HEK293 (cell line): Measurements from ENCODE around the gene ACADVL.

ENCODE experiments used
- CTCF ChIA-PET: fragments of 350-600 bp; formaldehyde crosslinking; extraction: SDS; loops from one replicate; lab custom pipeline; 2021; ENCODE audit warnings: antibody characterized with exemption; lab: Yijun Ruan, JAX
- POLR2A ChIA-PET: fragments of 300-600 bp; formaldehyde crosslinking; extraction: SDS; loops from one replicate; lab custom pipeline; 2020; ENCODE audit warnings: antibody characterized with exemption, inconsistent platforms; lab: Yijun Ruan, JAX
- H3K27ac ChIP-seq: fragments of 200-500 bp; sonication (Bioruptor generic); 2 replicates; pipeline ENCODE4 v1.5.1; 2014; ENCODE audit warnings: low read depth, low read length, control low read depth, inconsistent platforms; ENCODE audit errors: extremely low read depth
- H3K36me3 ChIP-seq, 2 experiments: fragments of 200-500 bp in 1 of 2; sonication (Bioruptor generic) in 1 of 2; 1 replicate in 1 of 2; 2 replicates in 1 of 2; pipeline ENCODE4 v1.5.1; 2014 to 2017; ENCODE audit warnings: inconsistent platforms in 2 of 2, low read length in 2 of 2; ENCODE audit not compliant: control insufficient read depth in 2 of 2, insufficient read depth in 1 of 2
- H3K4me1 ChIP-seq: fragments of 200-500 bp; sonication (Bioruptor generic); 2 replicates; pipeline ENCODE4 v1.5.1; 2014; ENCODE audit warnings: mild to moderate bottlenecking, low read length, inconsistent platforms; ENCODE audit not compliant: control insufficient read depth, insufficient read depth
- H3K4me3 ChIP-seq: 2 replicates; pipeline ENCODE4 v1.5.1; 2011; ENCODE audit warnings: low read depth, mild to moderate bottlenecking, control low read depth, low read length, moderate library complexity
- H3K9me3 ChIP-seq: fragments of 200-500 bp; sonication (Bioruptor generic); 2 replicates; pipeline ENCODE4 v1.5.1; 2014; ENCODE audit warnings: low read depth, low read length, inconsistent platforms; ENCODE audit not compliant: control insufficient read depth, insufficient read depth
- IKZF3 ChIP-seq: fragments of 450-650 bp; IDR thresholded peaks from 2 replicates; pipeline ENCODE4 v1.5.0; 2018; ENCODE audit warnings: missing biosample characterization, mild to moderate bottlenecking, missing genetic modification characterization, moderate library complexity
- KLF8 ChIP-seq: fragments of 450-650 bp; formaldehyde crosslinking; IDR thresholded peaks from 2 replicates; pipeline ENCODE4 v1.5.1; 2016; ENCODE audit warnings: missing biosample characterization, missing genetic modification characterization
- MYNN ChIP-seq: fragments of 450-650 bp; formaldehyde crosslinking; IDR thresholded peaks from 2 replicates; pipeline ENCODE4 v1.5.1; 2016; ENCODE audit warnings: missing biosample characterization, missing genetic modification characterization, borderline replicate concordance
- ZBTB7A ChIP-seq: fragments of 450-650 bp; formaldehyde crosslinking; IDR thresholded peaks from 2 replicates; pipeline ENCODE4 v1.5.1; 2016; ENCODE audit warnings: low read depth, missing biosample characterization, missing genetic modification characterization
- ZBTB8A ChIP-seq: fragments of 450-650 bp; formaldehyde crosslinking; IDR thresholded peaks from 2 replicates; pipeline ENCODE4 v1.5.1; 2016; ENCODE audit warnings: missing biosample characterization, missing genetic modification characterization
- ZIC2 ChIP-seq: fragments of 450-650 bp; formaldehyde crosslinking; IDR thresholded peaks from 2 replicates; pipeline ENCODE4 v1.5.1; 2016; ENCODE audit warnings: missing biosample characterization, missing genetic modification characterization
- ZNF132 ChIP-seq: fragments of 450-650 bp; formaldehyde crosslinking; IDR thresholded peaks from 2 replicates; pipeline ENCODE4 v1.5.1; 2017; ENCODE audit warnings: missing biosample characterization, missing genetic modification characterization, borderline replicate concordance
- ZNF133 ChIP-seq: fragments of 450-650 bp; formaldehyde crosslinking; IDR thresholded peaks from 2 replicates; pipeline ENCODE4 v1.5.1; 2016; ENCODE audit warnings: missing biosample characterization, missing genetic modification characterization
- ZNF146 ChIP-seq: fragments of 450-650 bp; formaldehyde crosslinking; IDR thresholded peaks from 2 replicates; pipeline ENCODE4 v1.5.1; 2016; ENCODE audit warnings: missing biosample characterization, missing genetic modification characterization
- ZNF350 ChIP-seq: fragments of 450-650 bp; formaldehyde crosslinking; IDR thresholded peaks from 2 replicates; pipeline ENCODE4 v1.5.0; 2017; ENCODE audit warnings: missing biosample characterization, mild to moderate bottlenecking, missing genetic modification characterization
- ZNF529 ChIP-seq: fragments of 450-650 bp; formaldehyde crosslinking; IDR thresholded peaks from 2 replicates; pipeline ENCODE4 v1.5.1; 2017; ENCODE audit warnings: missing genetic modification characterization, missing biosample characterization; ENCODE audit not compliant: insufficient replicate concordance
- ZNF555 ChIP-seq: fragments of 450-650 bp; formaldehyde crosslinking; conservative IDR thresholded peaks from 2 replicates; pipeline ENCODE4 v1.5.1; 2017; ENCODE audit warnings: missing biosample characterization, mild to moderate bottlenecking, missing genetic modification characterization, inconsistent platforms
- ZNF629 ChIP-seq: fragments of 450-650 bp; formaldehyde crosslinking; IDR thresholded peaks from 2 replicates; pipeline ENCODE4 v1.5.1; 2017; ENCODE audit warnings: missing biosample characterization, missing genetic modification characterization
- ZNF664 ChIP-seq: fragments of 450-650 bp; formaldehyde crosslinking; IDR thresholded peaks from 2 replicates; pipeline ENCODE4 v1.5.1; 2016; ENCODE audit warnings: missing biosample characterization, missing genetic modification characterization
- TF ChIP-seq, protein P1 (sequence below): fragments of 450-650 bp; formaldehyde crosslinking; optimal IDR thresholded peaks from 2 replicates; pipeline ENCODE3; 2016; ENCODE audit warnings: missing biosample characterization, mild to moderate bottlenecking, missing genetic modification characterization
- TF ChIP-seq, protein P2 (sequence below): fragments of 450-650 bp; formaldehyde crosslinking; IDR thresholded peaks from 2 replicates; pipeline ENCODE4 v1.5.1; 2017; ENCODE audit warnings: missing biosample characterization, missing genetic modification characterization
- TF ChIP-seq, protein P3 (sequence below): fragments of 450-650 bp; formaldehyde crosslinking; IDR thresholded peaks from 2 replicates; pipeline ENCODE4 v1.5.1; 2017; ENCODE audit warnings: missing biosample characterization, missing genetic modification characterization
- TF ChIP-seq, protein P4 (sequence below): fragments of 450-650 bp; formaldehyde crosslinking; IDR thresholded peaks from 2 replicates; pipeline ENCODE4; 2016; ENCODE audit warnings: missing biosample characterization, missing genetic modification characterization
- TF ChIP-seq, protein P5 (sequence below): fragments of 450-650 bp; formaldehyde crosslinking; IDR thresholded peaks from 2 replicates; pipeline ENCODE4 v1.5.1; 2016; ENCODE audit warnings: missing biosample characterization, missing genetic modification characterization
- TF ChIP-seq, protein P6 (sequence below): fragments of 450-650 bp; formaldehyde crosslinking; conservative IDR thresholded peaks from 2 replicates; pipeline ENCODE4 v1.5.1; 2016; ENCODE audit warnings: low read depth, missing biosample characterization, missing genetic modification characterization

The ACADVL gene

DNA sequence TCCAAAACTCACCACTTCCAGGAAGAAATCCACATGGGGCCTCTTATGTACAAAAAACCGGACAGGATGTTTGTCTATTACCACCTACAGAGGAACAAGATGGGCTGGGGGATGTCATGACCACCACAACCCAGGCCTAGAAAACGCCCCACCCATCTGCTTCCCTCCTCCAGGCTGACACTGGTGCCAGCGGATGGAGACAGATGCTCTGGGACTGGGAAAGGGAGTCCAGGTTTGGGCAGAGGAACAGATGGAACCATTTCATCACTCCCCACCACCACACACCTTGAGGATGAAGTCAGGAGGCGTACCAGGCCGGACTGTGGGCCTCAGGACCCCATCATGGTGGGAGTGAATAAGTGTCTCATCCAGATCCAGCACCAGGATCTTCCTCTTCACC lies 27.0 kb downstream of the ACADVL start:
- POLR2A ChIA-PET = no interaction called here
- H3K36me3 ChIP-seq = peaks cover 27 to 46% of the 10 kb centered on the region in 2 experiments
- peaks cover 14% of the 10 kb centered on the region for H3K4me1 ChIP-seq
- no peak overlapping the region for H3K4me3 ChIP-seq
- TF ChIP-seq ZNF133 (tag by site-specific recombination) (no peak), ZNF146 (no peak), ZNF350 (tag by site-specific recombination) (no peak), ZNF555 (tag by site-specific recombination) (no peak), MYNN (tag by site-specific recombination) (no peak), IKZF3 (tag by site-specific recombination) (no peak), ZNF664 (tag by site-specific recombination) (no peak)
- TF ChIP-seq, protein P1, sequence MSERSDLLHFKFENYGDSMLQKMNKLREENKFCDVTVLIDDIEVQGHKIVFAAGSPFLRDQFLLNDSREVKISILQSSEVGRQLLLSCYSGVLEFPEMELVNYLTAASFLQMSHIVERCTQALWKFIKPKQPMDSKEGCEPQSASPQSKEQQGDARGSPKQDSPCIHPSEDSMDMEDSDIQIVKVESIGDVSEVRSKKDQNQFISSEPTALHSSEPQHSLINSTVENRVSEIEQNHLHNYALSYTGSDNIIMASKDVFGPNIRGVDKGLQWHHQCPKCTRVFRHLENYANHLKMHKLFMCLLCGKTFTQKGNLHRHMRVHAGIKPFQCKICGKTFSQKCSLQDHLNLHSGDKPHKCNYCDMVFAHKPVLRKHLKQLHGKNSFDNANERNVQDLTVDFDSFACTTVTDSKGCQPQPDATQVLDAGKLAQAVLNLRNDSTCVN (tag by site-specific recombination) = no peak
- TF ChIP-seq, protein P2, sequence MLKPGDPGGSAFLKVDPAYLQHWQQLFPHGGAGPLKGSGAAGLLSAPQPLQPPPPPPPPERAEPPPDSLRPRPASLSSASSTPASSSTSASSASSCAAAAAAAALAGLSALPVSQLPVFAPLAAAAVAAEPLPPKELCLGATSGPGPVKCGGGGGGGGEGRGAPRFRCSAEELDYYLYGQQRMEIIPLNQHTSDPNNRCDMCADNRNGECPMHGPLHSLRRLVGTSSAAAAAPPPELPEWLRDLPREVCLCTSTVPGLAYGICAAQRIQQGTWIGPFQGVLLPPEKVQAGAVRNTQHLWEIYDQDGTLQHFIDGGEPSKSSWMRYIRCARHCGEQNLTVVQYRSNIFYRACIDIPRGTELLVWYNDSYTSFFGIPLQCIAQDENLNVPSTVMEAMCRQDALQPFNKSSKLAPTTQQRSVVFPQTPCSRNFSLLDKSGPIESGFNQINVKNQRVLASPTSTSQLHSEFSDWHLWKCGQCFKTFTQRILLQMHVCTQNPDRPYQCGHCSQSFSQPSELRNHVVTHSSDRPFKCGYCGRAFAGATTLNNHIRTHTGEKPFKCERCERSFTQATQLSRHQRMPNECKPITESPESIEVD (tag by site-specific recombination) = no peak
- TF ChIP-seq, protein P3, sequence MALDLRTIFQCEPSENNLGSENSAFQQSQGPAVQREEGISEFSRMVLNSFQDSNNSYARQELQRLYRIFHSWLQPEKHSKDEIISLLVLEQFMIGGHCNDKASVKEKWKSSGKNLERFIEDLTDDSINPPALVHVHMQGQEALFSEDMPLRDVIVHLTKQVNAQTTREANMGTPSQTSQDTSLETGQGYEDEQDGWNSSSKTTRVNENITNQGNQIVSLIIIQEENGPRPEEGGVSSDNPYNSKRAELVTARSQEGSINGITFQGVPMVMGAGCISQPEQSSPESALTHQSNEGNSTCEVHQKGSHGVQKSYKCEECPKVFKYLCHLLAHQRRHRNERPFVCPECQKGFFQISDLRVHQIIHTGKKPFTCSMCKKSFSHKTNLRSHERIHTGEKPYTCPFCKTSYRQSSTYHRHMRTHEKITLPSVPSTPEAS (tag by site-specific recombination) = no peak
- TF ChIP-seq, protein P4, sequence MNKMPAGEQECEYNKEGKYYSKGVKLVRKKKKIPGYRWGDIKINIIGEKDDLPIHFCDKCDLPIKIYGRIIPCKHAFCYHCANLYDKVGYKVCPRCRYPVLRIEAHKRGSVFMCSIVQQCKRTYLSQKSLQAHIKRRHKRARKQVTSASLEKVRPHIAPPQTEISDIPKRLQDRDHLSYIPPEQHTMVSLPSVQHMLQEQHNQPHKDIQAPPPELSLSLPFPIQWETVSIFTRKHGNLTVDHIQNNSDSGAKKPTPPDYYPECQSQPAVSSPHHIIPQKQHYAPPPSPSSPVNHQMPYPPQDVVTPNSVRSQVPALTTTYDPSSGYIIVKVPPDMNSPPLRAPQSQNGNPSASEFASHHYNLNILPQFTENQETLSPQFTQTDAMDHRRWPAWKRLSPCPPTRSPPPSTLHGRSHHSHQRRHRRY (tag by site-specific recombination) = no peak
- H3K9me3 ChIP-seq = no peaks in the 10 kb centered on the region
- CTCF ChIA-PET = interaction anchor here (0.6 kb wide), 1 partner anchor 314 kb away, joined by 3 read pairs; no protein-coding TSS in a partner anchor
- H3K27ac ChIP-seq = no peak overlapping the region

DNA sequence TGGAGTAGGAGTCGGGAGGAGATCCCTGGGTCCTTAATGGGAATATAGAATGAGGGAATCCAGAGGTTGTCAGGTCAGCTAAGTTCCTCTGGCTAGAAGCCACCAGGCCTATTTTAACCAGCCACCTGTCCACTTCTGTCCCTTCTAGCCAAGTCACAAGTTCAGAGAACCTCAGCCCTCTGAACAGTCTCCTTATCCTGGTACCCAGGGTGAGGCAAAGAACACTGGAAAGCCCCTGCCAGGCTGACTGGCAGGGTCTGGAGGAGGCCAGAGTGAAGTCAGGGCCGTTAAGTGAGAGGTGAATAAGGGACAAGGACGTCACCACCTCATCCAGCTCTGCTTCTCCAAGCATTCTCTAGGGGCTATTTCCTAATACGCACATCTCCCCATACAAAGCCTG lies 29.1 kb downstream of the ACADVL start:
- Histone ChIP-seq H3K36me3 (peaks cover 30 to 47% of the 10 kb centered on the region in 2 experiments), H3K9me3 (no peaks in the 10 kb centered on the region), H3K4me3 (no peak overlapping the region), H3K27ac (peak overlapping the region; percentile 46; the same call in 1 of the 2 replicates), H3K4me1 (peaks cover 13% of the 10 kb centered on the region; the same call in 1 of the 2 replicates)
- TF ChIP-seq, protein P5, sequence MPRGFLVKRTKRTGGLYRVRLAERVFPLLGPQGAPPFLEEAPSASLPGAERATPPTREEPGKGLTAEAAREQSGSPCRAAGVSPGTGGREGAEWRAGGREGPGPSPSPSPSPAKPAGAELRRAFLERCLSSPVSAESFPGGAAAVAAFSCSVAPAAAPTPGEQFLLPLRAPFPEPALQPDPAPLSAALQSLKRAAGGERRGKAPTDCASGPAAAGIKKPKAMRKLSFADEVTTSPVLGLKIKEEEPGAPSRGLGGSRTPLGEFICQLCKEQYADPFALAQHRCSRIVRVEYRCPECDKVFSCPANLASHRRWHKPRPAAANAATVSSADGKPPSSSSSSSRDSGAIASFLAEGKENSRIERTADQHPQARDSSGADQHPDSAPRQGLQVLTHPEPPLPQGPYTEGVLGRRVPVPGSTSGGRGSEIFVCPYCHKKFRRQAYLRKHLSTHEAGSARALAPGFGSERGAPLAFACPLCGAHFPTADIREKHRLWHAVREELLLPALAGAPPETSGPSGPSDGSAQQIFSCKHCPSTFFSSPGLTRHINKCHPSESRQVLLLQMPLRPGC = no peak
- TF ChIP-seq ZNF629 (tag by site-specific recombination) (no peak), KLF8 (tag by site-specific recombination) (no peak), ZBTB7A (no peak), ZBTB8A (tag by site-specific recombination) (no peak), ZIC2 (tag by site-specific recombination) (no peak), ZNF132 (tag by site-specific recombination) (no peak), ZNF529 (no peak)
- TF ChIP-seq, protein P6, sequence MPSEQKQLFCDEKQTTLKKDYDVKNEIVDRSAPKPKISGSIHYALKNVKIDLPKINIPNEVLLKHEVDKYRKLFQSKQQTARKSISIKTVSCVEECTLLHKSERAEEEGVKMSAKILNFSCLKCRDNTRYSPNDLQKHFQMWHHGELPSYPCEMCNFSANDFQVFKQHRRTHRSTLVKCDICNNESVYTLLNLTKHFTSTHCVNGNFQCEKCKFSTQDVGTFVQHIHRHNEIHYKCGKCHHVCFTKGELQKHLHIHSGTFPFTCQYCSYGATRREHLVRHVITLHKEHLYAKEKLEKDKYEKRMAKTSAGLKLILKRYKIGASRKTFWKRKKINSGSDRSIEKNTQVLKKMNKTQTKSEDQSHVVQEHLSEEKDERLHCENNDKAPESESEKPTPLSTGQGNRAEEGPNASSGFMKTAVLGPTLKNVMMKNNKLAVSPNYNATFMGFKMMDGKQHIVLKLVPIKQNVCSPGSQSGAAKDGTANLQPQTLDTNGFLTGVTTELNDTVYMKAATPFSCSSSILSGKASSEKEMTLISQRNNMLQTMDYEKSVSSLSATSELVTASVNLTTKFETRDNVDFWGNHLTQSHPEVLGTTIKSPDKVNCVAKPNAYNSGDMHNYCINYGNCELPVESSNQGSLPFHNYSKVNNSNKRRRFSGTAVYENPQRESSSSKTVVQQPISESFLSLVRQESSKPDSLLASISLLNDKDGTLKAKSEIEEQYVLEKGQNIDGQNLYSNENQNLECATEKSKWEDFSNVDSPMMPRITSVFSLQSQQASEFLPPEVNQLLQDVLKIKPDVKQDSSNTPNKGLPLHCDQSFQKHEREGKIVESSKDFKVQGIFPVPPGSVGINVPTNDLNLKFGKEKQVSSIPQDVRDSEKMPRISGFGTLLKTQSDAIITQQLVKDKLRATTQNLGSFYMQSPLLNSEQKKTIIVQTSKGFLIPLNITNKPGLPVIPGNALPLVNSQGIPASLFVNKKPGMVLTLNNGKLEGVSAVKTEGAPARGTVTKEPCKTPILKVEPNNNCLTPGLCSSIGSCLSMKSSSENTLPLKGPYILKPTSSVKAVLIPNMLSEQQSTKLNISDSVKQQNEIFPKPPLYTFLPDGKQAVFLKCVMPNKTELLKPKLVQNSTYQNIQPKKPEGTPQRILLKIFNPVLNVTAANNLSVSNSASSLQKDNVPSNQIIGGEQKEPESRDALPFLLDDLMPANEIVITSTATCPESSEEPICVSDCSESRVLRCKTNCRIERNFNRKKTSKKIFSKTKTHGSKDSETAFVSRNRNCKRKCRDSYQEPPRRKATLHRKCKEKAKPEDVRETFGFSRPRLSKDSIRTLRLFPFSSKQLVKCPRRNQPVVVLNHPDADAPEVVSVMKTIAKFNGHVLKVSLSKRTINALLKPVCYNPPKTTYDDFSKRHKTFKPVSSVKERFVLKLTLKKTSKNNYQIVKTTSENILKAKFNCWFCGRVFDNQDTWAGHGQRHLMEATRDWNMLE = no peak
- POLR2A ChIA-PET = interaction anchor here (0.7 to 1.5 kb wide), 4 partner anchors 9 to 154 kb away, joined by 3 to 5 read pairs (median 4); partner anchors contain the start of genes ACADVL, DLG4, NEURL4 and PHF23
- CTCF ChIA-PET = no interaction called here
